Activated CD4-positive, CD25-positive, alpha-beta regulatory T cell treated with anti-CD3 and anti-CD28 coated beads, Interleukin-2, amount 50 U/mL, for 16 hours (primary cell): ENCODE results near the gene MYO9B.

Source experiments
- DNase-seq: peaks from one replicate; pipeline ENCODE4 v3.0.0-alpha.2; 2020; ENCODE audit warnings: low read depth, low spot score

The MYO9B gene

GRCh38 chr19:17075035-17075863 lies at the start of gene MYO9B, which contains the start of gene HAUS8:
Gene MYO9B, plus strand, starts transcription at chr19:17075777. Its CDS starts 25,941 bp downstream, at chr19:17101718.
Gene HAUS8, minus strand, starts transcription at chr19:17075452. Its CDS starts 30 bp downstream, at chr19:17075422.
- DNase-seq, result peak; percentile 100

GRCh38 chr19:17025991-17026658 lies 49.5 kb upstream of the MYO9B start:
- DNase-seq, result no peak

- DNase-seq, result no peak
Observed at GRCh38 chr19:17026706-17027534, 48.7 kb upstream of the MYO9B start, which contains the start of gene CPAMD8. Gene CPAMD8, minus strand, starts transcription at chr19:17026810. Its CDS starts 168 bp downstream, at chr19:17026642.

- DNase-seq, result no peak
Observed at GRCh38 chr19:17027535-17027975, 48.0 kb upstream of the MYO9B start.

GRCh38 chr19:17031741-17032140 lies 43.8 kb upstream of the MYO9B start:
- no peak for DNase-seq

GRCh38 chr19:17035842-17036424 lies 39.6 kb upstream of the MYO9B start:
- DNase-seq, result no peak

- no peak for DNase-seq
Observed at GRCh38 chr19:17036640-17037039, 38.9 kb upstream of the MYO9B start.

- DNase-seq, result no peak
Observed at GRCh38 chr19:17037184-17037583, 38.4 kb upstream of the MYO9B start.

GRCh38 chr19:17037966-17038500 lies 37.5 kb upstream of the MYO9B start:
- no peak for DNase-seq

GRCh38 chr19:17041976-17042375 lies 33.6 kb upstream of the MYO9B start:
- no peak for DNase-seq

- no peak for DNase-seq
Observed at GRCh38 chr19:17043744-17044143, 31.8 kb upstream of the MYO9B start.

- no peak for DNase-seq
Observed at GRCh38 chr19:17045907-17046502, 29.6 kb upstream of the MYO9B start.

GRCh38 chr19:17048885-17049453 lies 26.6 kb upstream of the MYO9B start:
- DNase-seq, result no peak

GRCh38 chr19:17049711-17050280 lies 25.8 kb upstream of the MYO9B start:
- DNase-seq, result no peak

GRCh38 chr19:17052439-17052838 lies 23.1 kb upstream of the MYO9B start:
- DNase-seq, result no peak

GRCh38 chr19:17054746-17055145 lies 20.8 kb upstream of the MYO9B start:
- DNase-seq, result no peak

GRCh38 chr19:17055636-17056035 lies 19.9 kb upstream of the MYO9B start:
- DNase-seq, result no peak

GRCh38 chr19:17058236-17058635 lies 17.3 kb upstream of the MYO9B start:
- no peak for DNase-seq

- no peak for DNase-seq
Observed at GRCh38 chr19:17060802-17061201, 14.8 kb upstream of the MYO9B start.

- DNase-seq, result no peak
Observed at GRCh38 chr19:17061205-17061604, 14.4 kb upstream of the MYO9B start.
